ENCODE results near the gene ENG.
"Not testable (repeated sequence)": the region's sequence is repeated elsewhere in the genome, so short reads cannot be mapped to it uniquely, and the experiment has no call there.

ENG gene

DNA sequence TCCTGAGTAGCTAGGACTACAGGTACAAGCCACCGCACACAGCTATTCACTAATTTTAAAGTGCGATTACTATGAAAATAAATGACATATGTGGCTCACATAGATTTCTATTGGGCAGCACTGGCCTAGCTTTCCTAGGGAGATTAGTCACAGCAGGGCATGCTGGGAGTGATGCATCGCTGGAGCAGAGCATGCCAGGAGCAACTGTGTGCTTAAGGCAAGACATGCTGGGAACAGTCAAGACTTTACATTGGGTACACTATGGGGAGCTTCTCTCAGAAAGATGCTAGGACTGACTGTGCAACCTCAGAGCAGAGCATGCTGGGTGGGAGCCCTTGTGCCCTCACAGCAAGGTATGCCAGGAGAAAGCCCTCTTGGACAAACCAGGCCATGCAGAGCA, 35.6 kb upstream of the ENG start:
- no peaks in the 10 kb centered on the region for H3K27me3 ChIP-seq (ENCODE audit: insufficient read depth, low read length)
- H2AFZ ChIP-seq (ENCODE audit: low read length, unreplicated experiment), result no peak overlapping the region
- peaks cover 60% of the 10 kb centered on the region for H3K36me3 ChIP-seq (ENCODE audit: insufficient read depth, low read length)
- H3K4me1 ChIP-seq (ENCODE audit: control insufficient read depth, insufficient read depth, low read length, unreplicated experiment), result peaks cover 4% of the 10 kb centered on the region
- no peak overlapping the region for H3K27ac ChIP-seq (ENCODE audit: low read depth, low read length)
- peaks cover 11% of the 10 kb centered on the region for H3K79me2 ChIP-seq (ENCODE audit: control insufficient read depth, insufficient read depth, low read length, unreplicated experiment)
- H3K4me3 ChIP-seq (ENCODE audit: low read depth, low read length), result no peak overlapping the region

DNA sequence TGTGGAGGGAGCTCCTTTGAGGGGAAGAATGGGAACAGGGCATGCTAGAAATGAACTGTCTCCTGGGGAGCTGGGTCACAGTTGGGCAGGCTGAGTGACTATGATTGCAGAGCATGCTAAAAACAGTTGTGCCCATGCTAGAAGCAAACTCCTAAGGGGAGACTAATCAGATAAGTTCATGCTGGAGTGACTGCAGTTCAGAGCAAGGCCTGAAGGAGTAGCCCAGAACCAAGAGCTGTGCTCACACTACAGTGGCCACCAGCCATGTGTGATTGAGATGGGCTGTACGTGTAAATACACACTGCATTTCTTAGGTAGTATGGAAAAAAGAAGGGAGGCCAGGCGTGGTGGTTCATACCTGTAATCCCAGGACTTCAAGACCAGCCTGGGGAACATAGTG, 33.3 kb upstream of the ENG start:
- peaks cover 6% of the 10 kb centered on the region for H3K79me2 ChIP-seq (ENCODE audit: control insufficient read depth, insufficient read depth, low read length, unreplicated experiment)
- H3K4me1 ChIP-seq (ENCODE audit: control insufficient read depth, insufficient read depth, low read length, unreplicated experiment), result peaks cover 4% of the 10 kb centered on the region
- H3K27ac ChIP-seq (ENCODE audit: low read depth, low read length), result no peak overlapping the region
- H3K27me3 ChIP-seq (ENCODE audit: insufficient read depth, low read length), result no peaks in the 10 kb centered on the region
- no peak overlapping the region for H3K4me3 ChIP-seq (ENCODE audit: low read depth, low read length)
- no peak overlapping the region for H2AFZ ChIP-seq (ENCODE audit: low read length, unreplicated experiment)
- peaks cover 39% of the 10 kb centered on the region for H3K36me3 ChIP-seq (ENCODE audit: insufficient read depth, low read length)

DNA sequence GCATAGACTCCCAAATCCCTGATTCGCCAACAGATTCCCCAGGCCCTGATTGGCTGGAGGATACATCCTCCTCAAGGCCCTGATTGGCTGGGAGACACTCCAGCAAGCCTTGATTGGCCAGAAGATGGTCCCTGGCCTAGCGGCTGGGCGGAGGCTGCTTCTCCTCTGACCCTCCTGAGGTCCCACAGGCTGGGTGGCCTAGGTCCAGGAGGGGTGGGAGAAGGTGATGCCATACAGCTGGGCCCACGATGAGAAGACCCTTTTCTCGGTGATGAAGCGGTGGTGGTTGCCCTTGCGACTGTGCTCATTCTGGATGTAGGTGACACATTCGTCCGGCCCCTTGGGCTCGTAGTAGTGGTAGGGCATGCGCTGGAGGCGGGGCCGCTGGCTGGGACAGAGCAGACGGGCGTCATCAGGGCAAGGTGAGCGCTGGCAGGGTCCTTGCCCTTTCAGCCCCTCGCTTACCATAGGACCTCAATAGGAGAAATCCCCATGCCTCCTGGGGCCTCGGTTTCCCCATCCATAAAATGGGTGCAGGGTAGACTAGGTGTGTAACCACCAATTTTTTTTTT, 32.0 kb upstream of the ENG start:
- H3K27me3 ChIP-seq (ENCODE audit: insufficient read depth, low read length), result no peaks in the 10 kb centered on the region
- no peak overlapping the region for H2AFZ ChIP-seq (ENCODE audit: low read length, unreplicated experiment)
- H3K36me3 ChIP-seq (ENCODE audit: insufficient read depth, low read length), result peaks cover 32% of the 10 kb centered on the region
- H3K27ac ChIP-seq (ENCODE audit: low read depth, low read length), result no peak overlapping the region
- peaks cover 2% of the 10 kb centered on the region for H3K79me2 ChIP-seq (ENCODE audit: control insufficient read depth, insufficient read depth, low read length, unreplicated experiment)
- H3K4me1 ChIP-seq (ENCODE audit: control insufficient read depth, insufficient read depth, low read length, unreplicated experiment), result peaks cover 4% of the 10 kb centered on the region
- H3K4me3 ChIP-seq (ENCODE audit: low read depth, low read length), result no peak overlapping the region

DNA sequence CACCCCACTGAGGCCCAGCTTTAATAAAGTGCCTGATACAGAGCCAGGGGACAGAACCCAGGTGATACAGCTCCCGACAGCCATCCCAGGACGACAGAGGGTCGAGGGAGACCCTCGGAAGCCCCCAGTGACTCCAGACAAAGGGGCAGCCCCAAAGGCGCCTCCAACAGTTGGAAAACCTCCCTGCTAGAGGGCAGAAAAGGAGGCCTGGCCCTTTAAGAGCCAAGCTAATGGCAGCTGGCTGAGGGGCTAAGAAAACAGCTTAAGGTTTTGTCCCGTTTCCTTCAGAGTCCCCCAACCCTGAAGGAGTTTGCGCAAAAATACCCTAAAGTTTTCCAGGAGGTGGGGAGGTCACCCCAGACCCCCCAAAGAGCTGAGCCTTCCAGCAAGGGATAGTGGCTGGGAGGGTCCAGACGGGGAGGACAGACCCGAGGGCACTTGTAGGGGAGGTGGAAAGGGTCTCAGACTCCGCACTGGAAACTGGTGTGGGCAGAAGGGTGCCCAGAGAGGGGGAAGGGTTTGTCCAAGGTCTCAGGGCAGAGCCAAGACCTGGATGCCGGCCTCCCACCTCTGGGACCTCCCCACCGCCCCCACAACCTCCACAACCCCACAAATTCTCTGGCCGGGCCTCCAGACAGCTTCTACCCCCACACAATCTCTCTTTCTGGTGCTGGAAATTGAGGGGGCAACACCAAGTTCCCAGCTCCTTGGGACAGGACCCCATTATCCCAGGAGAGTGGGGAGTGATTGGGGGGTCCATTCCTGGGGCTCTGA, 31.2 kb upstream of the ENG start:
- no peaks in the 10 kb centered on the region for H3K79me2 ChIP-seq (ENCODE audit: control insufficient read depth, insufficient read depth, low read length, unreplicated experiment)
- H3K27me3 ChIP-seq (ENCODE audit: insufficient read depth, low read length), result no peaks in the 10 kb centered on the region
- H2AFZ ChIP-seq (ENCODE audit: low read length, unreplicated experiment), result no peak overlapping the region
- no peak overlapping the region for H3K4me3 ChIP-seq (ENCODE audit: low read depth, low read length)
- H3K4me1 ChIP-seq (ENCODE audit: control insufficient read depth, insufficient read depth, low read length, unreplicated experiment), result peaks cover 4% of the 10 kb centered on the region
- no peak overlapping the region for H3K27ac ChIP-seq (ENCODE audit: low read depth, low read length)
- H3K36me3 ChIP-seq (ENCODE audit: insufficient read depth, low read length), result peaks cover 28% of the 10 kb centered on the region

DNA sequence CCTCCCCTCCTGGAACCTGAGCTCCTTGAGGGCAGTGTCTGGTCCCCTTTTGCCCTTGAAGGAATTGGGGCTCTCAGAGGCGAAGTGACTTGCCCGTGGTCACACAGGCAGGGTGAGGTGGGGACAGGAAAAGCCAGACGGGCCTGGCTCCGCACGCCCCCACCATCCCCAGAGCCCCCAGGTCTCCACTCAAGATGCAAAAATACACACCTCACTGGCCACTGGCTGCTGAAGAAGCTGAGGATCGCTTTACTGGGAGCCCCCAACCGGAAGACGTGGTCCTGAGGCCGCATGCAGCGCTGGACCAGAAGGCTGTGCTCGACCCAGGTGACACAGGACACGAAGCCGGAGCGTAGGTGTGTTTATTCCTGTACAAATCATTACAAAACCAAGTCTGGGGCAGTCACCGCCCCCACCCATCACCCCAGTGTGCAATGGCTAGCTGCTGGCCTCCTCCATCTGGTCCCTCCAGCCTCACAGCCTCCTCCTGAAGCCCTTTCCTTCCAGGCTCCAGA, 30.6 kb upstream of the ENG start:
- Histone ChIP-seq H2AFZ (ENCODE audit: low read length, unreplicated experiment) (no peak overlapping the region), H3K4me3 (ENCODE audit: low read depth, low read length) (no peak overlapping the region), H3K79me2 (ENCODE audit: control insufficient read depth, insufficient read depth, low read length, unreplicated experiment) (no peaks in the 10 kb centered on the region), H3K27me3 (ENCODE audit: insufficient read depth, low read length) (no peaks in the 10 kb centered on the region), H3K27ac (ENCODE audit: low read depth, low read length) (no peak overlapping the region), H3K36me3 (ENCODE audit: insufficient read depth, low read length) (peaks cover 24% of the 10 kb centered on the region), H3K4me1 (ENCODE audit: control insufficient read depth, insufficient read depth, low read length, unreplicated experiment) (no peaks in the 10 kb centered on the region)

DNA sequence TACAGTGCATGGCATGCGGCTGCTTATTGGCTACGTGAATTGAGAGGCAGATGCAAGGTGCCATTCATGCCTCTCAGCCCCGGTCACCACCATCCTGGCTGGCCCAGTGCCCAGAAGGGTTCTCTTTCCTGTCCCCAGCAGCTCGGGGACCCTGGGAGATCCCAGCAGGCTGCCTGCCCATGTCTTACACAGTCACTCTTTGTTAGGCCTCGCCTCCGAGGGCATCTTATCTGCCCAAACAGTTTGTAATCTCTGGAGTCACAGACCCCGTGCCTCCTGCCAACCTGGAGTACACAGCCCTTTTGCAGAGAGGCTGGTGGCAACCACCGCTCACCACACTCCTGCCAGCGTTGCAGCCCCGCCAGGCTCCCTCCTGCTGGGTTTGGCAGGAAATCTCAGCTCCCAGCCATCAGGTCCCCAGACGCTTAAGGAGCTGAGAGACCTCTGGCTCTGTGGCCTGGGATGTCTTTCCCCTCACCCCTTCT, 30.0 kb upstream of the ENG start:
- Histone ChIP-seq H3K27ac (ENCODE audit: low read depth, low read length) (no peak overlapping the region), H3K27me3 (ENCODE audit: insufficient read depth, low read length) (no peaks in the 10 kb centered on the region), H2AFZ (ENCODE audit: low read length, unreplicated experiment) (no peak overlapping the region), H3K79me2 (ENCODE audit: control insufficient read depth, insufficient read depth, low read length, unreplicated experiment) (no peaks in the 10 kb centered on the region), H3K4me1 (ENCODE audit: control insufficient read depth, insufficient read depth, low read length, unreplicated experiment) (no peaks in the 10 kb centered on the region), H3K4me3 (ENCODE audit: low read depth, low read length) (no peak overlapping the region), H3K36me3 (ENCODE audit: insufficient read depth, low read length) (peaks cover 24% of the 10 kb centered on the region)

DNA sequence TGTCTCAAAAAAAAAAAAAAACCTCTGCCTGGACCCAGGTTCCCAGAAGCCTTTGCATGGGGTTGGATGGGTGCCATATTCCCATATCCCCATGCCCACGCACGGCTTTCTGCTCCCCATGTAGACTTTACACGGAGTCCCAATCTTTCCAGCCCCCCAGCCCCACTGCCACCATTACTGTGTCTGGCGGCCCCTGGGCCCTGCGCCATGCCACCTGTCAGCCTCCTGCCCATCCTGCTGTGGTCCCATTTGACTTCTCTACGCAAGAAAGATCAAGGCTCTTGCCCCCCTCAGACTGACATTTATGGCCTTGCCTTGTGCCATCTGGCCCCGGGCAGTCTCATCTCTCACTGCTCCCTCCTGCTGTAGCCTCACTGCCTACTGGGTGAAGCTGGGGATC, 29.5 kb upstream of the ENG start:
- H2AFZ ChIP-seq (ENCODE audit: low read length, unreplicated experiment), result no peak overlapping the region

DNA sequence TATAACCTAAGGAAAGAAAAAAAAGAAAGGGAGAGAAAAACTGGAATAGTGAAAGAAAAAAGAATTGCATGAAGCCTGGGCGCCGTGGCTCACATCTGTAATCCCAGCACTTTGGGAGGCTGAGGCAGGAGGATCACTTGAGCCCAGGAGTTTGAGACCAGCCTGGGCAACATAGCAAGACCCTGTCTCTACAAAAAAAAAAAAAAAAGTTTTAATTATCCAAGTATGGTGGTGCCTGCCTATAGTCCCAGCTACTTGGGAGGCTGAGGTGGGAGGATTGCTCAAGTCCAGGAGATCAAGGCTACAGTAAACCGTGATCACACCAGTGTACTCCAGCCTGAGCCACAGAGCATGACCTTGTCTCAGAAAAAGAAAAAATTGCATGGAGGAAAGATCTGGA, 27.3 kb upstream of the ENG start:
- not testable (repeated sequence) for H3K4me1 ChIP-seq (ENCODE audit: control insufficient read depth, insufficient read depth, low read length, unreplicated experiment); H2AFZ ChIP-seq (ENCODE audit: low read length, unreplicated experiment); H3K36me3 ChIP-seq (ENCODE audit: insufficient read depth, low read length); H3K27ac ChIP-seq (ENCODE audit: low read depth, low read length); H3K4me3 ChIP-seq (ENCODE audit: low read depth, low read length); H3K27me3 ChIP-seq (ENCODE audit: insufficient read depth, low read length); H3K79me2 ChIP-seq (ENCODE audit: control insufficient read depth, insufficient read depth, low read length, unreplicated experiment)

More for the DNA sequence above, 29.5 kb upstream of the ENG start:
- peaks cover 24% of the 10 kb centered on the region for H3K36me3 ChIP-seq (ENCODE audit: insufficient read depth, low read length)
- no peak overlapping the region for H3K4me3 ChIP-seq (ENCODE audit: low read depth, low read length)
- no peak overlapping the region for H3K27ac ChIP-seq (ENCODE audit: low read depth, low read length)
- H3K79me2 ChIP-seq (ENCODE audit: control insufficient read depth, insufficient read depth, low read length, unreplicated experiment), result no peaks in the 10 kb centered on the region
- H3K4me1 ChIP-seq (ENCODE audit: control insufficient read depth, insufficient read depth, low read length, unreplicated experiment), result no peaks in the 10 kb centered on the region
- no peaks in the 10 kb centered on the region for H3K27me3 ChIP-seq (ENCODE audit: insufficient read depth, low read length)

DNA sequence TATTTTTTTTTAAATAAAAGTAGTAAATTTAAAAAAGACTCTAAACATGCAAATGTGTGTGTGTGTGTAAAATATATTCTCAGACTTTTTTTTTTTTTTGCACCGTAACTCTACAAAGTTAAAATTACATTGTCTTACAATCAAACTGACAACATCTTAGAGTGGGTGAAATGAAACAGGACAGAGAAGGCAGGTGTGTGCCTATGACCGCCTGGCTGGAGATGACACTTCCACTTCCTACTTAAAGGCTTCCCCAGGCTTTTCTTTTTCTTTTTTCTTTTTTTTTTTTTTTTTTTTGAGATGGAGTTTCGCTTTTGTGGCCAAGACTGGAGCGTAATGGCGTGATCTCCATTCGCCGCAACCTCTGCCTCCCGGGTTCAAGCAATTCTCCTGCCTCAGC, 25.7 kb upstream of the ENG start:
- Histone ChIP-seq H3K36me3 (ENCODE audit: insufficient read depth, low read length) (no peaks in the 10 kb centered on the region), H3K27me3 (ENCODE audit: insufficient read depth, low read length) (no peaks in the 10 kb centered on the region), H2AFZ (ENCODE audit: low read length, unreplicated experiment) (no peak overlapping the region), H3K79me2 (ENCODE audit: control insufficient read depth, insufficient read depth, low read length, unreplicated experiment) (peaks cover 3% of the 10 kb centered on the region), H3K27ac (ENCODE audit: low read depth, low read length) (no peak overlapping the region), H3K4me3 (ENCODE audit: low read depth, low read length) (no peak overlapping the region), H3K4me1 (ENCODE audit: control insufficient read depth, insufficient read depth, low read length, unreplicated experiment) (peaks cover 20% of the 10 kb centered on the region)

DNA sequence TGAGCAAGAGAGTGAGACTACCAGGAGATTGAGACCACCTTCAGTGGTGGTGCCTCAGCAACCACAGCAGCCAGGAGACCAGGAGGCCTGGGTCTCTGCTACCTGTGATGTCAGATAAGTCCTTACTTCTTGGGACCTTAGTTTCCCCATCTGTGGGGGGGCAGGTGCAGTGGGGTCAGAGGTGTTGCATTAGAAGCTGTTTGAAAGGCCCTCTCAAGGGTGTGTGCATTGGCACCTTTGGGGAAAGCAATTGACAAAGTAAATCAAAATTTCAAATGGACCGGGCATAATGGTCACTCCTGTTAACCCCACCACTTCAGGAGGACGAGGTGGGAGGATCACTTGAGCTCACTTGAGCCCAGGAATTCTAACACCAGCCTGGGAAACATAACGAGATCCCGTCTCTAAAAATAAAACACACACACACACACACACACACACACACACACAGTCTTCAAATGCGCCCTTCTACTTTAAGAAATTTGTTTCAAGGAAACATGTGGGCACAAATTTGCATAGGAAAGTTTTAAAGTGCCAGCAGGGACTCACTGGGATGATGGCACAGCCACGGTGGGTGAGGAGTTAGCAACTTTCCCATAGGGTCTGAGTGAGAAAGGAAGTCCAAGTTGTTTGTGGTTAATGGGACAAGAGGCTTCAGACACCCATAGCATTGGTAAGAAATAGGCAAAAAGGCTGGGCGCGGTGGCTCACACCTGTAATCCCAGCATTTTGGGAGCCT, 24.4 kb upstream of the ENG start:
- peaks cover 33% of the 10 kb centered on the region for H3K4me1 ChIP-seq (ENCODE audit: control insufficient read depth, insufficient read depth, low read length, unreplicated experiment)
- no peak overlapping the region for H3K27ac ChIP-seq (ENCODE audit: low read depth, low read length)
- no peaks in the 10 kb centered on the region for H3K27me3 ChIP-seq (ENCODE audit: insufficient read depth, low read length)
- peaks cover 3% of the 10 kb centered on the region for H3K79me2 ChIP-seq (ENCODE audit: control insufficient read depth, insufficient read depth, low read length, unreplicated experiment)
- H3K4me3 ChIP-seq (ENCODE audit: low read depth, low read length), result no peak overlapping the region
- H2AFZ ChIP-seq (ENCODE audit: low read length, unreplicated experiment), result no peak overlapping the region
- H3K36me3 ChIP-seq (ENCODE audit: insufficient read depth, low read length), result no peaks in the 10 kb centered on the region
